ENCODE data around the gene CES2. TPM values are rescaled to one million over a fixed set of nuclear protein-coding genes. Genes with fewer than 3 reads are reported as not detected.

CES2 gene
- total and polyA plus RNA-seq, 9 of the 15 experiments (the other 6 are each of a cell fraction or from before 2014, with no cell fraction given), result 2.2 to 37.9 (median 24.4) TPM

DNA sequence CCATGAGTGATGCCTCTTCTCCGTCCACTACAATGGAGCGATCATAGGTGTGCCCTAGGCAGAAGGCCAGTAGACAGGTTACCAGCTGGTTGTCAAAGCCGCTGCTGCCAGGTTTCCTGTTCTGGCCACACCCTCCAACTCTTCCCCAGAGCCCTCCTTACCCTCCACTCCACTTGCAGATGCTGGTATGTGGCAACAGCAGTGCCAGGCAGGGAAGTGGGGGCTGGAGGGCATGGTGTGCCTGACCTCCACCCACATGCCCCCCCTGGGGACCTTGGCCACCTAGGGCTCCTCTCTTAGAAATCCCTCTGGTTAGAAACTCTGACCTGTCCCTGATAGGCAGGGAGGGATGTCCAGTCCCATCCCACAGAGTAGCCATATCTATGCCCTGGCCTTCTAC lies 11.4 kb upstream of the CES2 start:
- peaks cover 0 to 32% of the 10 kb centered on the region in 2 experiments; a peak in 3 of 5 replicates for H3K4me1 ChIP-seq (replicated peaks in 1 of 2; ENCODE audit: control insufficient read depth in 2 of 2, insufficient read depth in 2 of 2, low read length in 2 of 2)
- ChIA-PET POLR2A (no interaction called here), CTCF (ENCODE audit: low intra/inter-chr PET ratio) (interaction anchor here (1.2 kb wide), 1 partner anchor 22 kb away, joined by 5 read pairs; no protein-coding TSS in a partner anchor)
- no peaks in the 10 kb centered on the region; the same call in 1 of the 2 replicates for H4K20me1 ChIP-seq (replicated peaks; ENCODE audit: control insufficient read depth, insufficient read depth, low read length)
- H3K9ac ChIP-seq (ENCODE audit: insufficient read depth in 1 of 2, low read depth in 2 of 2, low read length in 2 of 2), result no peak overlapping the region
- no peak overlapping the region for H3K27ac ChIP-seq (ENCODE audit: extremely low read depth, low read depth, low read length)
- FAIRE-seq (no peak), DNase-seq (ENCODE audit: extremely low read depth in 1 of 4, low spot score in 3 of 4) (no peak), ATAC-seq (no peak)
- no peak overlapping the region for H2AFZ ChIP-seq (ENCODE audit: low read depth, low read length)
- H3K9me1 ChIP-seq (ENCODE audit: control insufficient read depth, insufficient read depth, low read length), result no peaks in the 10 kb centered on the region
- intact Hi-C loops (cut with micrococcal nuclease) (no loop called here), in situ Hi-C loops (cut with MboI) (no loop called here)
- BruUV-seq (replicated peaks), result no TSS peak
- no peaks in the 10 kb centered on the region for H3K36me3 ChIP-seq (ENCODE audit: control insufficient read depth, insufficient read depth, low read length)
- WGBS (ENCODE audit: insufficient coverage, low coverage, missing lambda C conversion rate), result 41% methylated on average over 3 of the region's 3 CpGs
- H3K4me3 ChIP-seq, result no peak overlapping the region
- H3K9me3 ChIP-seq (replicated peaks; ENCODE audit: control insufficient read depth, insufficient read depth, low read depth, low read length), result no peaks in the 10 kb centered on the region
- no peaks in the 10 kb centered on the region for H3K79me2 ChIP-seq (ENCODE audit: control insufficient read depth, insufficient read depth, low read length)
- H3K27me3 ChIP-seq (ENCODE audit: control insufficient read depth in 2 of 2, insufficient read depth in 2 of 2, low read length in 2 of 2), result peaks cover 4 to 48% of the 10 kb centered on the region in 2 experiments; a peak in 2 of 5 replicates
- H3K4me2 ChIP-seq (ENCODE audit: insufficient read depth, low read length), result no peak overlapping the region
- TF ChIP-seq, protein P1, sequence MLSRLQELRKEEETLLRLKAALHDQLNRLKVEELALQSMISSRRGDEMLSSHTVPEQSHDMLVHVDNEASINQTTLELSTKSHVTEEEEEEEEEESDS (CRISPR knock-in tag; IDR thresholded peaks at IDR 0.05), result no peak
- TF ChIP-seq NR1H2 (CRISPR knock-in tag; IDR thresholded peaks at IDR 0.05) (no peak), XRCC4 (IDR thresholded peaks at IDR 0.05; ENCODE audit: extremely low read depth, insufficient read depth, insufficient read length) (no peak), TARDBP (IDR thresholded peaks at IDR 0.05) (no peak), RUNX1 (IDR thresholded peaks at IDR 0.05; ENCODE audit: low read depth) (no peak), ZNF830 (CRISPR knock-in tag; IDR thresholded peaks at IDR 0.05) (no peak), ZNF143 (CRISPR knock-in tag; IDR thresholded peaks at IDR 0.05) (no peak), NELFE (IDR thresholded peaks at IDR 0.05; ENCODE audit: insufficient read depth, insufficient read length) (no peak), PHB (CRISPR knock-in tag; IDR thresholded peaks at IDR 0.05) (no peak), EHMT2 (IDR thresholded peaks at IDR 0.05) (no peak), ZNF212 (CRISPR knock-in tag; IDR thresholded peaks at IDR 0.05) (no peak)
- TF ChIP-seq, protein P2, sequence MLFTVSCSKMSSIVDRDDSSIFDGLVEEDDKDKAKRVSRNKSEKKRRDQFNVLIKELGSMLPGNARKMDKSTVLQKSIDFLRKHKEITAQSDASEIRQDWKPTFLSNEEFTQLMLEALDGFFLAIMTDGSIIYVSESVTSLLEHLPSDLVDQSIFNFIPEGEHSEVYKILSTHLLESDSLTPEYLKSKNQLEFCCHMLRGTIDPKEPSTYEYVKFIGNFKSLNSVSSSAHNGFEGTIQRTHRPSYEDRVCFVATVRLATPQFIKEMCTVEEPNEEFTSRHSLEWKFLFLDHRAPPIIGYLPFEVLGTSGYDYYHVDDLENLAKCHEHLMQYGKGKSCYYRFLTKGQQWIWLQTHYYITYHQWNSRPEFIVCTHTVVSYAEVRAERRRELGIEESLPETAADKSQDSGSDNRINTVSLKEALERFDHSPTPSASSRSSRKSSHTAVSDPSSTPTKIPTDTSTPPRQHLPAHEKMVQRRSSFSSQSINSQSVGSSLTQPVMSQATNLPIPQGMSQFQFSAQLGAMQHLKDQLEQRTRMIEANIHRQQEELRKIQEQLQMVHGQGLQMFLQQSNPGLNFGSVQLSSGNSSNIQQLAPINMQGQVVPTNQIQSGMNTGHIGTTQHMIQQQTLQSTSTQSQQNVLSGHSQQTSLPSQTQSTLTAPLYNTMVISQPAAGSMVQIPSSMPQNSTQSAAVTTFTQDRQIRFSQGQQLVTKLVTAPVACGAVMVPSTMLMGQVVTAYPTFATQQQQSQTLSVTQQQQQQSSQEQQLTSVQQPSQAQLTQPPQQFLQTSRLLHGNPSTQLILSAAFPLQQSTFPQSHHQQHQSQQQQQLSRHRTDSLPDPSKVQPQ (CRISPR knock-in tag; IDR thresholded peaks at IDR 0.05; ENCODE audit: borderline replicate concordance), result no peak
- TF ChIP-seq, protein P3, sequence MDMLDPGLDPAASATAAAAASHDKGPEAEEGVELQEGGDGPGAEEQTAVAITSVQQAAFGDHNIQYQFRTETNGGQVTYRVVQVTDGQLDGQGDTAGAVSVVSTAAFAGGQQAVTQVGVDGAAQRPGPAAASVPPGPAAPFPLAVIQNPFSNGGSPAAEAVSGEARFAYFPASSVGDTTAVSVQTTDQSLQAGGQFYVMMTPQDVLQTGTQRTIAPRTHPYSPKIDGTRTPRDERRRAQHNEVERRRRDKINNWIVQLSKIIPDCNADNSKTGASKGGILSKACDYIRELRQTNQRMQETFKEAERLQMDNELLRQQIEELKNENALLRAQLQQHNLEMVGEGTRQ (CRISPR knock-in tag; IDR thresholded peaks at IDR 0.05), result no peak
